CD14-positive monocyte (primary cell): ENCODE results near the gene GFM1. TPM values are rescaled to one million over a fixed set of nuclear protein-coding genes. Genes with fewer than 3 reads are reported as not detected.
"Not testable (repeated sequence)": the region's sequence is repeated elsewhere in the genome, so short reads cannot be mapped to it uniquely, and the experiment has no call there.

ENCODE experiments used
- DNase-seq, 3 donors: peaks; one replicate each; pipeline ENCODE4 v3.0.0-alpha.2; 2011 to 2022
- H2AFZ ChIP-seq: 2 replicates; pipeline ENCODE4 v1.6.0; 2012; ENCODE audit warnings: mild to moderate bottlenecking, low read depth, low read length, inconsistent platforms; ENCODE audit not compliant: insufficient read depth, poor library complexity, severe bottlenecking
- H3K27ac ChIP-seq, 2 donors: 1 replicate in 1 of 2; 2 replicates in 1 of 2; pipeline ENCODE4 v1.5.1; 2012 to 2013; ENCODE audit warnings: low read length in 2 of 2, control low read depth in 1 of 2, inconsistent platforms in 1 of 2, low read depth in 1 of 2, mild to moderate bottlenecking in 1 of 2
- H3K27me3 ChIP-seq, 2 donors: one replicate each; pipeline versions ENCODE4 v1.6.0 to v1.6.1; 2011 to 2013; ENCODE audit warnings: low read length in 2 of 2; ENCODE audit not compliant: control insufficient read depth in 2 of 2, insufficient read depth in 2 of 2
- H3K36me3 ChIP-seq, 2 donors: replicated peaks in 1 of 2; 1 replicate in 1 of 2; 2 replicates in 1 of 2; pipeline versions ENCODE4 v1.5.1 to v1.6.1; 2012 to 2013; ENCODE audit warnings: low read length in 2 of 2, control low read depth in 1 of 2, inconsistent platforms in 1 of 2, mild to moderate bottlenecking in 1 of 2; ENCODE audit not compliant: insufficient read depth in 2 of 2, control insufficient read depth in 1 of 2
- H3K4me1 ChIP-seq, 2 donors: 1 replicate in 1 of 2; 2 replicates in 1 of 2; pipeline versions ENCODE4 v1.5.1 to v1.6.1; 2012 to 2013; ENCODE audit warnings: low read length in 2 of 2, control low read depth in 1 of 2, inconsistent platforms in 1 of 2, mild to moderate bottlenecking in 1 of 2, moderate library complexity in 1 of 2; ENCODE audit not compliant: insufficient read depth in 2 of 2, control insufficient read depth in 1 of 2
- H3K4me2 ChIP-seq: replicated peaks from 2 replicates; pipeline ENCODE3; 2012; ENCODE audit warnings: low read length, moderate library complexity, mild to moderate bottlenecking; ENCODE audit not compliant: poor library complexity, severe bottlenecking; ENCODE audit errors: extremely low read depth
- H3K4me3 ChIP-seq, 3 experiments: fragments of 200-600 bp in 1 of 3; sonication (generic) in 1 of 3; replicated peaks in 1 of 3; 1 replicate in 2 of 3; 2 replicates in 1 of 3; pipeline ENCODE4 v1.5.1; 2011 to 2013; ENCODE audit warnings: low read length in 3 of 3, mild to moderate bottlenecking in 3 of 3, control low read depth in 2 of 3, low read depth in 2 of 3, inconsistent platforms in 1 of 3, moderate library complexity in 1 of 3
- H3K79me2 ChIP-seq: 2 replicates; pipeline ENCODE4 v1.6.0; 2012; ENCODE audit warnings: mild to moderate bottlenecking, control low read depth, inconsistent platforms, low read length, moderate library complexity; ENCODE audit not compliant: insufficient read depth
- H3K9ac ChIP-seq: 2 replicates; pipeline ENCODE4 v1.6.0; 2017; ENCODE audit warnings: low read length, mild to moderate bottlenecking; ENCODE audit not compliant: insufficient read depth, poor library complexity, severe bottlenecking
- H3K9me3 ChIP-seq, 2 donors: replicated peaks in 1 of 2; 1 replicate in 1 of 2; 2 replicates in 1 of 2; pipeline versions ENCODE4 v1.5.1 to v1.6.1; 2012 to 2013; ENCODE audit warnings: low read length in 2 of 2, control low read depth in 1 of 2; ENCODE audit not compliant: control insufficient read depth in 1 of 2, insufficient read depth in 1 of 2
- H4K20me1 ChIP-seq: 2 replicates; pipeline ENCODE4 v1.6.0; 2012; ENCODE audit warnings: mild to moderate bottlenecking, low read length, control low read depth, moderate library complexity; ENCODE audit not compliant: insufficient read depth
- H3K27ac Mint-ChIP-seq, 7 donors: one replicate each; pipeline ENCODE4 v1.8.0; 2020; ENCODE audit warnings: mild to moderate bottlenecking in 7 of 7, mixed read lengths in 7 of 7, moderate library complexity in 6 of 7, inconsistent platforms in 2 of 7
- H3K27me3 Mint-ChIP-seq, 3 donors: one replicate each; pipeline ENCODE4 v1.8.0; 2021 to 2022; ENCODE audit warnings: low read depth in 3 of 3, mild to moderate bottlenecking in 3 of 3, mixed read lengths in 3 of 3, moderate library complexity in 3 of 3, inconsistent platforms in 1 of 3
- H3K36me3 Mint-ChIP-seq, 2 donors: one replicate each; pipeline ENCODE4 v1.8.0; 2020; ENCODE audit warnings: mixed read lengths in 2 of 2, inconsistent platforms in 1 of 2, mild to moderate bottlenecking in 1 of 2
- H3K4me1 Mint-ChIP-seq: one replicate; pipeline ENCODE4 v1.8.0; 2020; ENCODE audit warnings: mild to moderate bottlenecking, mixed read lengths
- H3K4me3 Mint-ChIP-seq, 2 donors: one replicate each; pipeline ENCODE4 v1.8.0; 2020; ENCODE audit warnings: mild to moderate bottlenecking in 2 of 2, mixed read lengths in 2 of 2, moderate library complexity in 1 of 2
- H3K9me3 Mint-ChIP-seq, 7 donors: one replicate each; pipeline ENCODE4 v1.8.0; 2020 to 2022; ENCODE audit warnings: mixed read lengths in 7 of 7, mild to moderate bottlenecking in 6 of 7, moderate library complexity in 6 of 7, inconsistent platforms in 2 of 7
- CTCF ChIP-seq: fragments of 200-600 bp; IDR thresholded peaks from one replicate; pipeline ENCODE4 v1.8.0; 2022; ENCODE audit warnings: antibody characterized with exemption, mild to moderate bottlenecking
- WGBS: methylation state at CpG from one replicate; pipeline ENCODE4 v1.1.5; 2013; ENCODE audit warnings: missing lambda C conversion rate; ENCODE audit not compliant: insufficient coverage; 5-methylcytosine and 5-hydroxymethylcytosine counted together
- intact Hi-C, 2 donors: fragments of 100-400 bp; cut with micrococcal nuclease; formaldehyde crosslinking; loops; one replicate each; pipeline versions ENCODE4 v1.15.0 to v1.15.1; 2023
- polyA plus RNA-seq, 3 donors: library from polyadenylated mRNA; depleted of rRNA in 1 of 3; unstranded in 2 of 3; stranded (reverse) in 1 of 3; fragments of 300-500 nt in 2 of 3; fragments of >200 nt in 1 of 3; fragmentation: Illumina TruSeq in 2 of 3; gene quantifications; 1 replicate in 2 of 3; 2 replicates in 1 of 3; pipeline ENCODE4 v1.2.3, GENCODE V29; 2012 to 2021

Gene GFM1
- polyA plus RNA-seq, 3 donors = 11.2 to 21.3 (median 18.5) TPM

GRCh38 chr3:158683230-158683962, 39.1 kb downstream of the GFM1 start:
- H3K27me3 ChIP-seq = no peaks in the 10 kb centered on the region
- intact Hi-C loops = no loop called here
- no peak overlapping the region for H3K27ac ChIP-seq
- H2AFZ ChIP-seq = no peak overlapping the region
- Mint-ChIP-seq H3K27me3 (no peaks in the 10 kb centered on the region), H3K36me3 (peaks cover 39 to 40% of the 10 kb centered on the region in 2 donors), H3K27ac (no peak overlapping the region), H3K9me3 (no peaks in the 10 kb centered on the region), H3K4me1 (no peaks in the 10 kb centered on the region), H3K4me3 (no peak overlapping the region)
- H3K4me2 ChIP-seq = no peak overlapping the region
- H3K9me3 ChIP-seq = no peaks in the 10 kb centered on the region
- no peaks in the 10 kb centered on the region for H3K79me2 ChIP-seq
- no peak overlapping the region for H3K4me3 ChIP-seq
- no peaks in the 10 kb centered on the region for H3K4me1 ChIP-seq
- H3K36me3 ChIP-seq = peaks cover 38 to 63% of the 10 kb centered on the region in 2 donors
- WGBS = 83% methylated on average over 1 of the region's 5 CpGs
- DNase-seq = no peak
- no peaks in the 10 kb centered on the region for H4K20me1 ChIP-seq
- no peak for TF ChIP-seq CTCF
- H3K9ac ChIP-seq = no peak overlapping the region

GRCh38 chr3:158685159-158685558, 40.8 kb downstream of the GFM1 start:
- H3K4me2 ChIP-seq = no peak overlapping the region
- Mint-ChIP-seq H3K4me3 (no peak overlapping the region), H3K36me3 (peaks cover 36 to 41% of the 10 kb centered on the region in 2 donors), H3K27ac (no peak overlapping the region), H3K9me3 (no peaks in the 10 kb centered on the region), H3K4me1 (no peaks in the 10 kb centered on the region), H3K27me3 (no peaks in the 10 kb centered on the region)
- no peaks in the 10 kb centered on the region for H3K4me1 ChIP-seq
- H3K9me3 ChIP-seq = no peaks in the 10 kb centered on the region
- H3K27me3 ChIP-seq = no peaks in the 10 kb centered on the region
- no peak overlapping the region for H3K9ac ChIP-seq
- H3K36me3 ChIP-seq = peaks cover 31 to 61% of the 10 kb centered on the region in 2 donors
- H3K79me2 ChIP-seq = no peaks in the 10 kb centered on the region
- no peak for DNase-seq
- H4K20me1 ChIP-seq = no peaks in the 10 kb centered on the region
- intact Hi-C loops = no loop called here
- H2AFZ ChIP-seq = no peak overlapping the region
- H3K27ac ChIP-seq = no peak overlapping the region
- H3K4me3 ChIP-seq = no peak overlapping the region
- TF ChIP-seq CTCF = no peak
- WGBS = no CpG with 5 or more reads among the region's 2 CpGs

GRCh38 chr3:158693866-158694456, 49.6 kb downstream of the GFM1 start:
- H3K4me1 Mint-ChIP-seq, H3K4me2 ChIP-seq, H3K9me3 Mint-ChIP-seq, H3K4me3 Mint-ChIP-seq, H3K9me3 ChIP-seq, H4K20me1 ChIP-seq, intact Hi-C loops, H3K27ac ChIP-seq, H3K27ac Mint-ChIP-seq, H3K4me1 ChIP-seq, H3K27me3 Mint-ChIP-seq, H3K79me2 ChIP-seq, H3K9ac ChIP-seq, H3K4me3 ChIP-seq, H3K27me3 ChIP-seq, DNase-seq, H2AFZ ChIP-seq: not testable (repeated sequence)
- peaks cover 51 to 63% of the 10 kb centered on the region in 2 donors for H3K36me3 Mint-ChIP-seq
- WGBS = no CpG with 5 or more reads among the region's 3 CpGs
- peaks cover 39 to 58% of the 10 kb centered on the region in 2 donors for H3K36me3 ChIP-seq
